Small intestine (tissue), 16 donors: Measurements from ENCODE around the gene OLFML3. TPM values are rescaled to one million over a fixed set of nuclear protein-coding genes. Genes with fewer than 3 reads are reported as not detected.

Source experiments
- DNase-seq, 2 donors: peaks; one replicate each; pipeline versions ENCODE4 v3.0.0 to v3.0.0-alpha.2; 2013
- FAIRE-seq: peaks from 2 replicates; lab custom pipeline; 2012; peaks lifted over from hg19 to GRCh38; lab: Jason Lieb, UNC
- H3K27ac ChIP-seq, 3 donors: one replicate each; pipeline ENCODE4 v1.5.1; 2013; ENCODE audit warnings: low read length in 2 of 3, mild to moderate bottlenecking in 2 of 3, control low read depth in 1 of 3, inconsistent platforms in 1 of 3, low read depth in 1 of 3, moderate library complexity in 1 of 3
- H3K27me3 ChIP-seq, 3 donors: one replicate each; pipeline ENCODE4 v1.6.1; 2013; ENCODE audit warnings: low read length in 3 of 3, inconsistent platforms in 1 of 3; ENCODE audit not compliant: control insufficient read depth in 3 of 3, insufficient read depth in 3 of 3
- H3K36me3 ChIP-seq, 3 donors: one replicate each; pipeline ENCODE4 v1.6.1; 2013; ENCODE audit warnings: low read length in 3 of 3, inconsistent platforms in 1 of 3, low read depth in 1 of 3, mild to moderate bottlenecking in 1 of 3, moderate library complexity in 1 of 3; ENCODE audit not compliant: control insufficient read depth in 3 of 3, insufficient read depth in 2 of 3
- H3K4me1 ChIP-seq, 3 donors: one replicate each; pipeline ENCODE4 v1.6.1; 2013; ENCODE audit warnings: low read length in 2 of 3, inconsistent platforms in 1 of 3, low read depth in 1 of 3, mild to moderate bottlenecking in 1 of 3, moderate library complexity in 1 of 3; ENCODE audit not compliant: control insufficient read depth in 3 of 3, insufficient read depth in 2 of 3
- H3K4me3 ChIP-seq, 3 donors: one replicate each; pipeline ENCODE4 v1.5.1; 2013; ENCODE audit warnings: low read length in 3 of 3, control low read depth in 1 of 3, inconsistent platforms in 1 of 3, low read depth in 1 of 3, mild to moderate bottlenecking in 1 of 3, moderate library complexity in 1 of 3
- H3K9me3 ChIP-seq, 2 donors: one replicate each; pipeline ENCODE4 v1.6.1; 2013; ENCODE audit warnings: low read depth in 1 of 2, low read length in 1 of 2; ENCODE audit not compliant: control insufficient read depth in 2 of 2, insufficient read depth in 1 of 2
- WGBS, 3 donors: extraction: QIAGEN DNeasy Blood & Tissue Kit; methylation state at CpG; one replicate each; pipeline ENCODE4 v1.1.7; 2013; 5-methylcytosine and 5-hydroxymethylcytosine counted together
- long read RNA-seq, 10 donors: transcript quantifications; one replicate each; lab custom pipeline, GENCODE V29; 2026
- polyA plus RNA-seq, 4 donors: library from polyadenylated mRNA; stranded (reverse) in 3 of 4; unstranded in 1 of 4; fragments of 200-250 nt in 3 of 4; fragments of 120-200 nt in 1 of 4; gene quantifications; one replicate each; pipeline versions ENCODE4 v1.2.1 to v1.2.3, GENCODE V29; 2013
- donor health status: healthy with polysubstance abuse.
- donor health status: control.
- donor health status: control.
- donor health status: Bipolar disorder and iron deficiency.
- donor health status: healthy.

OLFML3 gene
- 10 to 100 TPM in 2 of 4 donors, 1 to 10 TPM in 2; 2.2 to 34.1 (median 12.5) TPM for polyA plus RNA-seq
- long read RNA-seq, donor 1 = 0 reads
- long read RNA-seq, donor 2, transcript OLFML3-201 (3 exons, 1,780 nt) = major isoform, 7 of 7 reads
- long read RNA-seq, donor 2, partial matches to known transcripts = 0 of 7 reads
- long read RNA-seq, donor 2, other reads (novel, unspliced or antisense) = 0 of 7 reads
- long read RNA-seq, donor 3, transcript OLFML3-201 (3 exons, 1,780 nt) = major isoform, 16 of 24 reads
- long read RNA-seq, donor 3, partial matches to known transcripts = 7 of 24 reads
- long read RNA-seq, donor 3, other reads (novel, unspliced or antisense) = 0 of 24 reads
- long read RNA-seq, donor 4, partial matches to known transcripts = 0 of 1 reads
- long read RNA-seq, donor 4, other reads (novel, unspliced or antisense) = 0 of 1 reads
- long read RNA-seq, donor 5, transcript OLFML3-201 (3 exons, 1,780 nt) = major isoform, 7 of 8 reads
- long read RNA-seq, donor 5, partial matches to known transcripts = 0 of 8 reads
- long read RNA-seq, donor 5, other reads (novel, unspliced or antisense) = 0 of 8 reads
- long read RNA-seq, donor 6, transcript OLFML3-201 (3 exons, 1,780 nt) = major isoform, 9 of 9 reads
- long read RNA-seq, donor 6, partial matches to known transcripts = 0 of 9 reads
- long read RNA-seq, donor 6, other reads (novel, unspliced or antisense) = 0 of 9 reads
- long read RNA-seq, donor 7 = 0 reads
- long read RNA-seq, donor 8, transcript OLFML3-201 (3 exons, 1,780 nt) = major isoform, 12 of 12 reads
- long read RNA-seq, donor 8, partial matches to known transcripts = 0 of 12 reads
- long read RNA-seq, donor 8, other reads (novel, unspliced or antisense) = 0 of 12 reads
- long read RNA-seq, donor 9, partial matches to known transcripts = 0 of 5 reads
- long read RNA-seq, donor 9, other reads (novel, unspliced or antisense) = 0 of 5 reads
- long read RNA-seq, donor 10, transcript OLFML3-201 (3 exons, 1,780 nt) = major isoform, 46 of 63 reads
- long read RNA-seq, donor 10, transcript OLFML3-204 (2 exons, 2,063 nt) = minor isoform, 10 of 63 reads
- long read RNA-seq, donor 10, partial matches to known transcripts = 5 of 63 reads
- long read RNA-seq, donor 10, other reads (novel, unspliced or antisense) = 0 of 63 reads

- DNase-seq = peak; percentile 80 to 93
- Histone ChIP-seq H3K9me3 (no peaks in the 10 kb centered on the region), H3K36me3 (peaks cover 2 to 12% (median 4%) of the 10 kb centered on the region in 3 donors), H3K27me3 (no peaks in the 10 kb centered on the region), H3K4me1 (peaks cover 0 to 37% (median 2%) of the 10 kb centered on the region in 3 donors), H3K27ac (peak within 1 kb of the TSS in 2 of 3 donors; percentile 83 to 87), H3K4me3 (peak within 1 kb of the TSS in 1 of 3 donors; percentile 39)
- FAIRE-seq = no peak
- WGBS, 3 donors = 23 to 39% (median 27%) methylated on average over 13 of the region's 13 CpGs
Measured at GRCh38 chr1:113978863-113979702, at the start of gene OLFML3. Gene OLFML3 (plus strand): TSS chr1:113979474. CDS start chr1:113979517, 43 bp downstream.

- 0 to 1% (median 0%) methylated on average over 41 to 64 of the region's 64 CpGs for WGBS, 3 donors
- peak overlapping the region; percentile 73 to 99 (median 91) for H3K27ac ChIP-seq
- no peak for FAIRE-seq
- no peaks in the 10 kb centered on the region for H3K9me3 ChIP-seq
- H3K4me1 ChIP-seq = peaks cover 2 to 15% (median 8%) of the 10 kb centered on the region in 3 donors
- H3K36me3 ChIP-seq = no peaks in the 10 kb centered on the region
- no peaks in the 10 kb centered on the region for H3K27me3 ChIP-seq
- peak overlapping the region; percentile 69 to 87 (median 87) for H3K4me3 ChIP-seq
- peak; percentile 54 to 79 for DNase-seq
Measured at GRCh38 chr1:113929750-113930498, 49.4 kb upstream of the OLFML3 start.

- DNase-seq (peak; percentile 40 to 75), FAIRE-seq (no peak)
- no peaks in the 10 kb centered on the region for H3K27me3 ChIP-seq
- H3K27ac ChIP-seq = peak overlapping the region; percentile 73 to 99 (median 91)
- no peaks in the 10 kb centered on the region for H3K36me3 ChIP-seq
- WGBS, 3 donors = 0 to 1% (median 1%) methylated on average over 8 of the region's 8 CpGs
- H3K4me1 ChIP-seq = peaks cover 2 to 15% (median 8%) of the 10 kb centered on the region in 3 donors
- H3K9me3 ChIP-seq = no peaks in the 10 kb centered on the region
- H3K4me3 ChIP-seq = peak overlapping the region; percentile 69 to 87 (median 87)
Measured at GRCh38 chr1:113930499-113931161, 48.6 kb upstream of the OLFML3 start.

GRCh38 chr1:113931451-113931851 lies 47.8 kb upstream of the OLFML3 start:
- Histone ChIP-seq H3K4me3 (no peak overlapping the region), H3K27ac (no peak overlapping the region), H3K9me3 (no peaks in the 10 kb centered on the region), H3K36me3 (no peaks in the 10 kb centered on the region), H3K27me3 (no peaks in the 10 kb centered on the region), H3K4me1 (peaks cover 2 to 15% (median 8%) of the 10 kb centered on the region in 3 donors)
- 5 to 8% (median 6%) methylated on average over 3 of the region's 3 CpGs for WGBS, 3 donors
- DNase-seq (peak; percentile 49 to 56), FAIRE-seq (no peak)

- peaks cover 2 to 8% (median 4%) of the 10 kb centered on the region in 3 donors for H3K4me1 ChIP-seq
- H3K27me3 ChIP-seq = no peaks in the 10 kb centered on the region
- FAIRE-seq (no peak), DNase-seq (no peak)
- no peaks in the 10 kb centered on the region for H3K36me3 ChIP-seq
- no peak overlapping the region for H3K4me3 ChIP-seq
- no peaks in the 10 kb centered on the region for H3K9me3 ChIP-seq
- H3K27ac ChIP-seq = no peak overlapping the region
Measured at GRCh38 chr1:113934006-113934405, 45.3 kb upstream of the OLFML3 start.

- WGBS, 3 donors = 68 to 75% (median 72%) methylated on average over 5 of the region's 5 CpGs
- no peaks in the 10 kb centered on the region for H3K27me3 ChIP-seq
- DNase-seq (no peak), FAIRE-seq (no peak)
- H3K4me1 ChIP-seq = peaks cover 2 to 8% (median 4%) of the 10 kb centered on the region in 3 donors
- H3K4me3 ChIP-seq = no peak overlapping the region
- no peaks in the 10 kb centered on the region for H3K36me3 ChIP-seq
- no peaks in the 10 kb centered on the region for H3K9me3 ChIP-seq
- no peak overlapping the region for H3K27ac ChIP-seq
Measured at GRCh38 chr1:113934511-113935055, 44.7 kb upstream of the OLFML3 start.
